Stimulated activated naive CD8-positive, alpha-beta T cell treated with anti-CD3 and anti-CD28 coated beads, Interleukin-15, Interleukin-2, amounts not matched to agents 100 ng/mL and 50 ng/mL, for 24 hours (primary cell): ENCODE data around the gene MACROH2A2.
"Not testable (repeated sequence)": the region's sequence is repeated elsewhere in the genome, so short reads cannot be mapped to it uniquely, and the experiment has no call there.

Source experiments
- H3K27ac Mint-ChIP-seq: one replicate; pipeline ENCODE4 v1.8.0; 2021; ENCODE audit warnings: mild to moderate bottlenecking, mixed read lengths
- H3K27me3 Mint-ChIP-seq: one replicate; pipeline ENCODE4 v1.8.0; 2021; ENCODE audit warnings: mixed read lengths
- H3K36me3 Mint-ChIP-seq: one replicate; pipeline ENCODE4 v1.8.0; 2021; ENCODE audit warnings: low read depth, mixed read lengths
- H3K4me1 Mint-ChIP-seq: one replicate; pipeline ENCODE4 v1.8.0; 2021; ENCODE audit warnings: low read depth, mixed read lengths
- H3K4me3 Mint-ChIP-seq: one replicate; pipeline ENCODE4 v1.8.0; 2021; ENCODE audit warnings: mild to moderate bottlenecking, mixed read lengths
- H3K9me3 Mint-ChIP-seq: one replicate; pipeline ENCODE4 v1.8.0; 2021; ENCODE audit warnings: mixed read lengths

The MACROH2A2 gene

DNA sequence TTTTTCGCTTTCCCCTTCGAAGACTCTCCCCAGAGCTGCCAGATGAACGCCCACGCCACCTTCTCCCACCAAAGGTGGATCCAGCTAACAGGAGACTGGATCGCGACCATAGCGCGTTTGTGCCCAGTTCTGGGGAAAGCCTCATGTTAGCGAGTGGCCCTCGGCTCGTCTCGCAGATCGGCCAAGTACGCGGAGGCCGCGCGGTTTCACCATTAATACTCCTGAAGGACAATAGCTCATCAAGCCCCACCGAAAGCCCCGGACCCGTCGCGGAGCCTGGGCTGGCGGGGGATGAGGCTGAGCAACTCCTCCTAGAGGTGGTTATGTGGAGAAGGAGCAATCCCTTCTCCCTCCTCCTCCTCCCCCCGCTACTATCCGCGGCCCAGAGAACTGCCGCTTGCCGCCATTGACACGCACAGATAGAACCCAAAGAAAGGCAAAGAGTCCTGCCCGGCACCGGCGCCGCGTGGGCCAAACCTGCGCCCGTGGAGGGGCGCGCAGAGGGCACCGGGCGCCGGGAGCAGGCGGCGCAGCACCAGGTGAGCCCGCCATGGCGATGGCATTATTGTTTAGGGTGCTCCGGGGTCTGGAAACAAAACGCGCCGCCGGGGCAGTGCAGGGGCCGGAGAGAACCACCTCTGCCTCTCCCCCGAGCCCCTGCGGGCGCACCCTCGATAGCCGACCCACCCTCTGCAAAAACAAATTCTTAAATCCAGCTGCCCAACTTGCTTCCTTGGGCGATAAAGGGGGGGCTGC, at the start of gene MACROH2A2:
Gene MACROH2A2, plus strand, starts transcription at position 385 of the 756 bp plus-strand sequence. CDS start 22,813 bp downstream, outside the sequence.
- H3K27me3 Mint-ChIP-seq = peaks cover 65% of the 10 kb centered on the region
- H3K4me1 Mint-ChIP-seq = peaks cover 6% of the 10 kb centered on the region
- H3K4me3 Mint-ChIP-seq = peak within 1 kb of the TSS; percentile 81
- H3K36me3 Mint-ChIP-seq = no peaks in the 10 kb centered on the region
- H3K27ac Mint-ChIP-seq = peak within 1 kb of the TSS; percentile 40
- H3K9me3 Mint-ChIP-seq = no peaks in the 10 kb centered on the region

GRCh38 chr10:70007116-70007820, 45.4 kb upstream of the MACROH2A2 start:
- Mint-ChIP-seq H3K36me3 (no peaks in the 10 kb centered on the region), H3K27me3 (peaks cover 64% of the 10 kb centered on the region), H3K27ac (no peak overlapping the region), H3K4me3 (no peak overlapping the region), H3K4me1 (no peaks in the 10 kb centered on the region), H3K9me3 (no peaks in the 10 kb centered on the region)

DNA sequence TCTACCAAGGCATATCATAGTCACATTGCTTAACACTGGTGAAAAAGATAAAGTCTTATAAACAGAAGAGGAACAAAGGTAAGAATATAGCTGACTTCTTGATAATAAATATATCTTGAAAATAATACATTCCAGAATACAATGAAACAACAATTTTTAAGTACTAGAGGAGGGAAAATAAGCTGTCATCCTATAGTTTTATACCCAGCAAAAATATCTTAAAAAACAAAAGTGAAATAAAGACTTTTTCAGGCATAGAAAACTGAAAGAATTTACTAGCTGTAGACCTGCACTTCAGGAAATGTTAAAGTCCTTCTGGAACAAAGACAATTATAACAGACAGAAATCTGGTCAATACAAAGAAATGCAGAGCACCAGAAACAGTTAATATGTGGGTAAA, 21.4 kb upstream of the MACROH2A2 start:
- no peaks in the 10 kb centered on the region for H3K36me3 Mint-ChIP-seq
- no peaks in the 10 kb centered on the region for H3K4me1 Mint-ChIP-seq
- H3K27me3 Mint-ChIP-seq = peaks cover 22% of the 10 kb centered on the region
- peaks cover 22% of the 10 kb centered on the region for H3K9me3 Mint-ChIP-seq
- H3K27ac Mint-ChIP-seq = no peak overlapping the region
- H3K4me3 Mint-ChIP-seq = no peak overlapping the region

DNA sequence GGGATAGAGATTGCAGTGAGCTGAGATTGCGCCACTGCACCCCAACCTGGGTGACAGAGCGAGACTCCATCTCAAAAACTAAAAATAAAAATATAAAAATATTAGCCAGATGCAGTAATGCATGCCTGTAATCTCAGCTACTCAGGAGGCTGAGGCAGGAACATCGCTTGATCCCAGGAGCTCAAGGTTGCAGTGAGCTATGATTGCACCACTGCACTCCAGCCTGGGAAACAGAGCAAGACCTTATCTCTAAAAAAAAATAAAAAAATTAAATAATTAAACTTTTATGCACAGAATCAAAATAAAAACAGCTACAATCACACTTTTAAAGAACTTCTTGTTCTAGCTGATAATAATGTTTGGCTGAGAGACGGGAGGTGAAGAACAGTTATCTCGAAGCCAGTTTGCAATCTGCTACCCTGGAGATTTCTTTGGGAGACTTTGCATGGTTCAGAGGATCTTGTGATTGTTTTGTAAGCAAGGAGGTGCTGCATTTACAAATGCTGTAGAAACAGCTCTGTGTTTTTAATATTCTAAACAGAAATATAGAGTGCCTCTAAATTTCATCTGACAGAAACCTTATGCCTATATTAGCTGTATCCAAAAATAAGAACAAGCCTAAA, 19.9 kb upstream of the MACROH2A2 start:
- Mint-ChIP-seq H3K27ac (no peak overlapping the region), H3K27me3 (peaks cover 19% of the 10 kb centered on the region), H3K4me1 (no peaks in the 10 kb centered on the region), H3K9me3 (peaks cover 19% of the 10 kb centered on the region), H3K36me3 (no peaks in the 10 kb centered on the region), H3K4me3 (no peak overlapping the region)

- no peak overlapping the region for H3K27ac Mint-ChIP-seq
- H3K27me3 Mint-ChIP-seq = peaks cover 19% of the 10 kb centered on the region
- H3K4me3 Mint-ChIP-seq = no peak overlapping the region
- H3K36me3 Mint-ChIP-seq = no peaks in the 10 kb centered on the region
- no peaks in the 10 kb centered on the region for H3K4me1 Mint-ChIP-seq
- H3K9me3 Mint-ChIP-seq = peaks cover 23% of the 10 kb centered on the region
Observed at GRCh38 chr10:70034232-70034631, 18.4 kb upstream of the MACROH2A2 start.

DNA sequence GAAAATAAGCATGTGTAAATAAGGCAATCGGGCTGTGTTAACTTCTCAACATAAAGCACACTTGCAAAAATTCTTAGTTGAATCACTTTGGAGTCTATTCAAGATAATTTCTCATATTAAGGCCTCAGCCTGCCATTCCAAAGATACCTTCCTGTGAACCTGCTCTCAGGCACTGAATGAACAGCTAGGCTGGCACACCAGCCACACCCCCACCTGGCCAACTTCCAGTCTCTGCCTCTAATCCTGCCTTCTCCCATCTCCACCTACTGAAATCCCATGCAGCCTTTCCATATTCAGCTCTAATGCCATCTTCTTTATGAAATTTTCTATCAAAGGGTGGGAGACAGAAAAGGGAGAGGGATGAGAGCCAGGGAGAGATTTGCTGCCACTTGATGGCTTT, 17.1 kb upstream of the MACROH2A2 start:
- H3K4me3 Mint-ChIP-seq = no peak overlapping the region
- no peaks in the 10 kb centered on the region for H3K36me3 Mint-ChIP-seq
- no peaks in the 10 kb centered on the region for H3K4me1 Mint-ChIP-seq
- H3K27ac Mint-ChIP-seq = no peak overlapping the region
- H3K9me3 Mint-ChIP-seq = peaks cover 17% of the 10 kb centered on the region
- H3K27me3 Mint-ChIP-seq = peaks cover 21% of the 10 kb centered on the region

GRCh38 chr10:70038923-70039322, 13.7 kb upstream of the MACROH2A2 start:
- Mint-ChIP-seq H3K4me3 (no peak overlapping the region), H3K27ac (no peak overlapping the region), H3K27me3 (peaks cover 16% of the 10 kb centered on the region), H3K9me3 (peaks cover 17% of the 10 kb centered on the region), H3K4me1 (no peaks in the 10 kb centered on the region), H3K36me3 (no peaks in the 10 kb centered on the region)

DNA sequence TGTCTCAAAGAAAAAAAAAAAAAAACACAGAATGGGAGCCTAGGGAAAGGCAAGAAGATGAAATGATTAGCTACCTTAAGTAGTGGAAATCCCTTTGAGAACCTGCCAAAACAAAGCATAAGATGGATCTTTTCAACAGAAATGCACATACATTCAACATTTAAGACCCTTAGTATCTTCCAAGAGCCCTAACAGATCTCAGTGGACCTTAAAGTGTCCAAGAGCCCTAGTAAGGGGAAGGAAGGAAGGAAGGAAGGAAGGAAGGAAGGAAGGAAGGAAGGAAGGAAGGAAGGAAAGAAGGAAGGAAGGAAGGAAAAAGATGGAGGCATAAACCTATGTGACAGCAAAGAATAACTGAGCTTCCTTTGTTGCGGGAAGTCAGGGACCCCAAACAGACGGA, 11.6 kb upstream of the MACROH2A2 start:
- Mint-ChIP-seq H3K4me3 (no peak overlapping the region), H3K4me1 (no peaks in the 10 kb centered on the region), H3K9me3 (peaks cover 17% of the 10 kb centered on the region), H3K27me3 (peaks cover 16% of the 10 kb centered on the region), H3K36me3 (no peaks in the 10 kb centered on the region), H3K27ac (no peak overlapping the region)

GRCh38 chr10:70041739-70042138, 10.9 kb upstream of the MACROH2A2 start:
- not testable (repeated sequence) for H3K36me3 Mint-ChIP-seq, H3K27ac Mint-ChIP-seq, H3K4me1 Mint-ChIP-seq, H3K4me3 Mint-ChIP-seq
- Mint-ChIP-seq H3K9me3 (peaks cover 17% of the 10 kb centered on the region), H3K27me3 (peaks cover 20% of the 10 kb centered on the region)

DNA sequence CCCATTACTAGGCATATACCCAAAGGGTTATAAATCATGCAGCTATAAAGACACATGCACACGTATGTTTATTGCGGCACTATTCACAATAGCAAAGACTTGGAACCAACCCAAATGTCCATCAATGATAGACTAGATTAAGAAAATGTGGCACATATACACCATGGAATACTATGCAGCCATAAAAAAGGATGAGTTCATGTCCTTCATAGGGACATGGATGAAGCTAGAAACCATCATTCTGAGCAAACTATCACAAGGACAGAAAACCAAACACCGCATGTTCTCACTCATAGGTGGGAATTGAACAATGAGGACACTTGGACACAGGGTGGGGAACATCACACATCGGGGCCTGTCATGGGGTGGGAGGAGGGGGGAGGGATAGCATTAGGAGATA, 5.6 kb upstream of the MACROH2A2 start:
- not testable (repeated sequence) for H3K4me3 Mint-ChIP-seq, H3K4me1 Mint-ChIP-seq, H3K9me3 Mint-ChIP-seq, H3K27ac Mint-ChIP-seq, H3K36me3 Mint-ChIP-seq
- H3K27me3 Mint-ChIP-seq = peaks cover 41% of the 10 kb centered on the region

DNA sequence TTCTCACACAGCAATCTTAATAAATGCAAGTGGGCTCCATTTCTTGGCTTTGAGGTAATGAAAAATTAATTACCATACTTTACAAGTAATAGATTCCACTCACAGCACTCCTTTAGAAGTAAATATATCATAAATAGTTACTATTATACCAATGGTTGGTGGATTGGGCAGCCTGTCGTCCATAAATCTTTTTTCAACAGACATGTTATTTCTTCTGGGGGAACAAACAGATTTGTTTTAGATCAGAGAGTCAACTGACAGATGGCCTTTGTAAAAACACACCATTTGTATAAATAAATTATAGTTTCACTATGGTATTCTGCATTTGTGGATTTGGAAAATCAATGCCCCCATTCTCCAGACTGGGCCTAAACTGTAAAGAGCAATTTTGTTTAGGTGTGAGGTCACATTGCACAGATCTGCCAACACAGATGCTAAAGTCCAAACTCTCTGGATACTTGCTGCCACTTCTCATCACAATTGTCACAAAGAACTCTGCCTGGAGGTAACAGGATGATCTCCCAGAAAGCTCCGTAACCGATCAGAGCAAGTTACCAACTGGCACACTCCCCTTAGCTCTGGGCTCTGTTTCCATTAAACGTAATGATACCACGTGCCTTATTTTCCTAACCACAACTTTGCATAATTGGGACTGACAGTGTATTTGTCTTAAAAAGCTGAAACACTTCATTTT, 4.5 kb upstream of the MACROH2A2 start:
- Mint-ChIP-seq H3K27ac (no peak overlapping the region), H3K4me3 (no peak overlapping the region), H3K4me1 (peaks cover 6% of the 10 kb centered on the region), H3K27me3 (peaks cover 52% of the 10 kb centered on the region), H3K36me3 (no peaks in the 10 kb centered on the region), H3K9me3 (no peaks in the 10 kb centered on the region)

- no peak overlapping the region for H3K27ac Mint-ChIP-seq
- H3K4me1 Mint-ChIP-seq = peaks cover 6% of the 10 kb centered on the region
- no peaks in the 10 kb centered on the region for H3K36me3 Mint-ChIP-seq
- no peak overlapping the region for H3K4me3 Mint-ChIP-seq
- H3K27me3 Mint-ChIP-seq = peaks cover 63% of the 10 kb centered on the region
- no peaks in the 10 kb centered on the region for H3K9me3 Mint-ChIP-seq
Observed at GRCh38 chr10:70051848-70052247, 798 bp upstream of the MACROH2A2 start.

GRCh38 chr10:70053218-70053840, 683 bp downstream of the MACROH2A2 start:
- peaks cover 65% of the 10 kb centered on the region for H3K27me3 Mint-ChIP-seq
- no peaks in the 10 kb centered on the region for H3K36me3 Mint-ChIP-seq
- H3K27ac Mint-ChIP-seq = no peak overlapping the region
- H3K9me3 Mint-ChIP-seq = no peaks in the 10 kb centered on the region
- H3K4me3 Mint-ChIP-seq = peak overlapping the region; percentile 81
- H3K4me1 Mint-ChIP-seq = peaks cover 6% of the 10 kb centered on the region

GRCh38 chr10:70053841-70054288, 1.2 kb downstream of the MACROH2A2 start:
- Mint-ChIP-seq H3K36me3 (no peaks in the 10 kb centered on the region), H3K4me3 (peak overlapping the region; percentile 56), H3K4me1 (peaks cover 6% of the 10 kb centered on the region), H3K27me3 (peaks cover 65% of the 10 kb centered on the region), H3K27ac (no peak overlapping the region), H3K9me3 (no peaks in the 10 kb centered on the region)
